SK-N-SH treated with all-trans-retinoic acid at 6 μM for 48 hours (cell line): ENCODE data around the gene FBXW11.

Experiments
- ATAC-seq: fragments of 200-7000 bp; cut with Tn5 transposase; 3 replicates; pipeline ENCODE4 v1.9.1; 2020; ENCODE audit warnings: mild to moderate bottlenecking, moderate library complexity
- ARNTL ChIP-seq: fragments of 450-650 bp; formaldehyde crosslinking; IDR thresholded peaks from 2 replicates; pipeline ENCODE4 v1.5.0; 2020; ENCODE audit warnings: low read depth, mild to moderate bottlenecking, moderate library complexity, borderline replicate concordance
- BACH2 ChIP-seq: fragments of 250-450 bp; sonication (Bioruptor Pico); IDR thresholded peaks from 2 replicates; pipeline ENCODE4 v1.9.0; 2021; ENCODE audit warnings: mild to moderate bottlenecking, borderline replicate concordance
- CSRNP3 ChIP-seq: fragments of 250-450 bp; sonication (Bioruptor Pico); IDR thresholded peaks from 2 replicates; pipeline ENCODE4 v1.5.1; 2021; ENCODE audit warnings: mild to moderate bottlenecking, moderate library complexity
- GLIS3 ChIP-seq: fragments of 250-450 bp; sonication (Bioruptor Pico); IDR thresholded peaks from 2 replicates; pipeline ENCODE4 v1.5.0; 2020; ENCODE audit warnings: mild to moderate bottlenecking, moderate library complexity
- OSR1 ChIP-seq: fragments of 250-450 bp; sonication (Bioruptor Pico); IDR thresholded peaks from 2 replicates; pipeline ENCODE4 v1.8.0; 2022; ENCODE audit warnings: moderate library complexity, mild to moderate bottlenecking, inconsistent platforms
- PPARA ChIP-seq: fragments of 250-450 bp; sonication (Bioruptor Pico); IDR thresholded peaks from 2 replicates; pipeline ENCODE4 v1.5.0; 2020; ENCODE audit warnings: mild to moderate bottlenecking, borderline replicate concordance
- RARB ChIP-seq: fragments of 250-450 bp; sonication (Bioruptor Pico); IDR thresholded peaks from 2 replicates; pipeline ENCODE4 v1.8.0; 2021; ENCODE audit warnings: mild to moderate bottlenecking, moderate library complexity
- SNAI2 ChIP-seq: fragments of 250-450 bp; sonication (Bioruptor Pico); IDR thresholded peaks from 2 replicates; pipeline ENCODE4 v1.5.0; 2020; ENCODE audit warnings: mild to moderate bottlenecking, moderate library complexity
- TCF4 ChIP-seq: fragments of 250-450 bp; sonication (Bioruptor Pico); IDR thresholded peaks from 2 replicates; pipeline ENCODE4 v1.8.0; 2021; ENCODE audit warnings: mild to moderate bottlenecking, moderate library complexity, borderline replicate concordance
- ZFP3 ChIP-seq: fragments of 250-450 bp; sonication (Bioruptor Pico); IDR thresholded peaks from 2 replicates; pipeline ENCODE4 v1.5.0; 2020; ENCODE audit warnings: mild to moderate bottlenecking, moderate library complexity
- ZFP30 ChIP-seq: fragments of 450-650 bp; formaldehyde crosslinking; IDR thresholded peaks from 2 replicates; pipeline ENCODE4 v1.5.0; 2022; ENCODE audit warnings: mild to moderate bottlenecking, moderate library complexity
- ZNF565 ChIP-seq: fragments of 450-650 bp; formaldehyde crosslinking; conservative IDR thresholded peaks from 2 replicates; pipeline ENCODE4 v1.5.0; 2020; ENCODE audit warnings: low read depth, mild to moderate bottlenecking, moderate library complexity
- ZNF70 ChIP-seq: fragments of 450-650 bp; formaldehyde crosslinking; IDR thresholded peaks from 2 replicates; pipeline ENCODE4 v1.5.0; 2020; ENCODE audit warnings: mild to moderate bottlenecking, moderate library complexity
- ZNF8 ChIP-seq: fragments of 450-650 bp; formaldehyde crosslinking; IDR thresholded peaks from 2 replicates; pipeline ENCODE4 v1.5.0; 2020; ENCODE audit warnings: mild to moderate bottlenecking, moderate library complexity
- TF ChIP-seq, protein P1 (sequence below): fragments of 250-450 bp; sonication (Bioruptor Pico); IDR thresholded peaks from 2 replicates; pipeline ENCODE4 v1.5.0; 2020; ENCODE audit warnings: mild to moderate bottlenecking, moderate library complexity
- TF ChIP-seq, protein P2 (sequence below): fragments of 250-450 bp; sonication (Bioruptor Pico); IDR thresholded peaks from 2 replicates; pipeline ENCODE4 v1.5.1; 2020; ENCODE audit warnings: low read depth, mild to moderate bottlenecking, moderate library complexity
- TF ChIP-seq, protein P3 (sequence below): fragments of 250-450 bp; sonication (Bioruptor Pico); IDR thresholded peaks from 2 replicates; pipeline ENCODE4 v1.8.0; 2020; ENCODE audit warnings: mild to moderate bottlenecking, moderate library complexity, borderline replicate concordance

The FBXW11 gene

DNA sequence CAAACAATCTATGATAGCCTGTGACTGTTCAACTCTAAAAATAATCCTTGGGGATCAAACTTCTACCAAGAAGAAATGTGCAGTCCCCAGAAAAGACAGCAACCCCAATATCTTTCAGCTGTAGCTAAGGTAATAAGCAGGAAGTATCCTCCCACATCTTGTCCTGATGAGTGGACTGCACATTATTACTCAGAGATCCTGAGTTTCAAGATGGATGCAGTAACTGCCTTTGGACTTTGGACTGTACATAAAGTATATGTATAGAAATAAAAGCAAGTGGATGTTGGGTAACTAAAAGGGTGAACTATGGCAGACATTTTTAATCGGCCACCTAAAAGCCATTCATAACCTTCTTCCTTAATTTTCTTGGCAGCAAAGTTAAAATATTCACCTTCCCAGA is 175.8 kb downstream of the FBXW11 start (continued):
- TF ChIP-seq, protein P1, sequence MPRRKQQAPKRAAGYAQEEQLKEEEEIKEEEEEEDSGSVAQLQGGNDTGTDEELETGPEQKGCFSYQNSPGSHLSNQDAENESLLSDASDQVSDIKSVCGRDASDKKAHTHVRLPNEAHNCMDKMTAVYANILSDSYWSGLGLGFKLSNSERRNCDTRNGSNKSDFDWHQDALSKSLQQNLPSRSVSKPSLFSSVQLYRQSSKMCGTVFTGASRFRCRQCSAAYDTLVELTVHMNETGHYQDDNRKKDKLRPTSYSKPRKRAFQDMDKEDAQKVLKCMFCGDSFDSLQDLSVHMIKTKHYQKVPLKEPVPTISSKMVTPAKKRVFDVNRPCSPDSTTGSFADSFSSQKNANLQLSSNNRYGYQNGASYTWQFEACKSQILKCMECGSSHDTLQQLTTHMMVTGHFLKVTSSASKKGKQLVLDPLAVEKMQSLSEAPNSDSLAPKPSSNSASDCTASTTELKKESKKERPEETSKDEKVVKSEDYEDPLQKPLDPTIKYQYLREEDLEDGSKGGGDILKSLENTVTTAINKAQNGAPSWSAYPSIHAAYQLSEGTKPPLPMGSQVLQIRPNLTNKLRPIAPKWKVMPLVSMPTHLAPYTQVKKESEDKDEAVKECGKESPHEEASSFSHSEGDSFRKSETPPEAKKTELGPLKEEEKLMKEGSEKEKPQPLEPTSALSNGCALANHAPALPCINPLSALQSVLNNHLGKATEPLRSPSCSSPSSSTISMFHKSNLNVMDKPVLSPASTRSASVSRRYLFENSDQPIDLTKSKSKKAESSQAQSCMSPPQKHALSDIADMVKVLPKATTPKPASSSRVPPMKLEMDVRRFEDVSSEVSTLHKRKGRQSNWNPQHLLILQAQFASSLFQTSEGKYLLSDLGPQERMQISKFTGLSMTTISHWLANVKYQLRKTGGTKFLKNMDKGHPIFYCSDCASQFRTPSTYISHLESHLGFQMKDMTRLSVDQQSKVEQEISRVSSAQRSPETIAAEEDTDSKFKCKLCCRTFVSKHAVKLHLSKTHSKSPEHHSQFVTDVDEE, result no peak
- TF ChIP-seq BACH2 (CRISPR knock-in tag), result no peak

- no peak for ATAC-seq
- TF ChIP-seq CSRNP3 (no peak), OSR1 (no peak)
These were observed 179.3 kb downstream of the FBXW11 start for GRCh38 chr5:171827162-171827561.

DNA sequence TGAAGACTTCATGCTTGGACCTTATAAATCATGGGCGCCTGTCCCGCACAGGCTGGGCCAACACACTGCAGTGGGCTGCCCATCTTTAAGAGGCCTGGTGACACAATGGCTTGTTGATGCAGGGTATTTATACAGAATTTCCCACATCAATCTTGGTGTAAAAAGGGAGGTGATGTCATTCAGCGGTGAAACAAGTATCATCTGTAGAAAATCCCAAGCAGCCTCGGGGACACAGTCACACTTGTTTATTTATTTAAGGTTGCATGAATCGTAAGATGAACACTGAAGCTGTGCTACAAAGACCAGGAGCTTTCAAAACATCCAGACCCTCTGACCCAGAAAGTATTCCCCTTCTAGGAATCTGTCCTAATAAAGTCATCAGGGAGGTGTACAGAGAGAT is 180.3 kb downstream of the FBXW11 start:
- TF ChIP-seq TCF4 (CRISPR knock-in tag), result no peak
- TF ChIP-seq RARB, result no peak
- no peak for TF ChIP-seq ZFP30 (CRISPR knock-in tag)
- no peak for TF ChIP-seq GLIS3 (CRISPR knock-in tag)
- no peak for TF ChIP-seq ARNTL (CRISPR knock-in tag)
- no peak for TF ChIP-seq ZFP3 (CRISPR knock-in tag)
- TF ChIP-seq ZNF70 (CRISPR knock-in tag), result no peak
- TF ChIP-seq, protein P2, sequence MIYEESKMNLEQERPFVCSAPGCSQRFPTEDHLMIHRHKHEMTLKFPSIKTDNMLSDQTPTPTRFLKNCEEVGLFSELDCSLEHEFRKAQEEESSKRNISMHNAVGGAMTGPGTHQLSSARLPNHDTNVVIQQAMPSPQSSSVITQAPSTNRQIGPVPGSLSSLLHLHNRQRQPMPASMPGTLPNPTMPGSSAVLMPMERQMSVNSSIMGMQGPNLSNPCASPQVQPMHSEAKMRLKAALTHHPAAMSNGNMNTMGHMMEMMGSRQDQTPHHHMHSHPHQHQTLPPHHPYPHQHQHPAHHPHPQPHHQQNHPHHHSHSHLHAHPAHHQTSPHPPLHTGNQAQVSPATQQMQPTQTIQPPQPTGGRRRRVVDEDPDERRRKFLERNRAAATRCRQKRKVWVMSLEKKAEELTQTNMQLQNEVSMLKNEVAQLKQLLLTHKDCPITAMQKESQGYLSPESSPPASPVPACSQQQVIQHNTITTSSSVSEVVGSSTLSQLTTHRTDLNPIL, result no peak
- TF ChIP-seq BACH2 (CRISPR knock-in tag), result no peak
- TF ChIP-seq, all 23 proteins: peak for 0

DNA sequence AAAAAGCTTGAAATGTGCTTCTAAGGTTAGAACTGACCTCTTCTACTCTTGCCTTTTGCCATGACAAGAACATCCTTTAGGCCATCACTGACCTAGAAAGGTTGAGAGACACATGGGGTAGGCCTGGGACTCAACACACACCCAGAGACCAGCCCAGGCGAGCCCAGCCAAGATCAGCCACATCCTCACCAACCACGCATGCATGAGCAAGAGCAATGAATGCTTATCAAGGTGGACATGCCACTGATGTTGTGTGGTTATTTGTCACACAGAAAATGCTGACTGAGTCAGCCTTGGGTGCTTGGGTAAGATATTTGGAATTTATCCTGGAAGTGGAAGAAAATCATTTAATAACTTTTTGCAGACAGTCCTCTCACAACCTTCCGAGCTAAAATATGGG is 181.4 kb downstream of the FBXW11 start:
- no peak for ATAC-seq
- TF ChIP-seq, protein P3, sequence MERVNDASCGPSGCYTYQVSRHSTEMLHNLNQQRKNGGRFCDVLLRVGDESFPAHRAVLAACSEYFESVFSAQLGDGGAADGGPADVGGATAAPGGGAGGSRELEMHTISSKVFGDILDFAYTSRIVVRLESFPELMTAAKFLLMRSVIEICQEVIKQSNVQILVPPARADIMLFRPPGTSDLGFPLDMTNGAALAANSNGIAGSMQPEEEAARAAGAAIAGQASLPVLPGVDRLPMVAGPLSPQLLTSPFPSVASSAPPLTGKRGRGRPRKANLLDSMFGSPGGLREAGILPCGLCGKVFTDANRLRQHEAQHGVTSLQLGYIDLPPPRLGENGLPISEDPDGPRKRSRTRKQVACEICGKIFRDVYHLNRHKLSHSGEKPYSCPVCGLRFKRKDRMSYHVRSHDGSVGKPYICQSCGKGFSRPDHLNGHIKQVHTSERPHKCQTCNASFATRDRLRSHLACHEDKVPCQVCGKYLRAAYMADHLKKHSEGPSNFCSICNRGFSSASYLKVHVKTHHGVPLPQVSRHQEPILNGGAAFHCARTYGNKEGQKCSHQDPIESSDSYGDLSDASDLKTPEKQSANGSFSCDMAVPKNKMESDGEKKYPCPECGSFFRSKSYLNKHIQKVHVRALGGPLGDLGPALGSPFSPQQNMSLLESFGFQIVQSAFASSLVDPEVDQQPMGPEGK (CRISPR knock-in tag), result no peak
- TF ChIP-seq OSR1 (no peak), SNAI2 (no peak), GLIS3 (CRISPR knock-in tag) (no peak), ZNF8 (no peak), PPARA (CRISPR knock-in tag) (no peak)
- TF ChIP-seq, protein P2, result no peak

More for the DNA sequence above, 180.3 kb downstream of the FBXW11 start:
- no peak for ATAC-seq

DNA sequence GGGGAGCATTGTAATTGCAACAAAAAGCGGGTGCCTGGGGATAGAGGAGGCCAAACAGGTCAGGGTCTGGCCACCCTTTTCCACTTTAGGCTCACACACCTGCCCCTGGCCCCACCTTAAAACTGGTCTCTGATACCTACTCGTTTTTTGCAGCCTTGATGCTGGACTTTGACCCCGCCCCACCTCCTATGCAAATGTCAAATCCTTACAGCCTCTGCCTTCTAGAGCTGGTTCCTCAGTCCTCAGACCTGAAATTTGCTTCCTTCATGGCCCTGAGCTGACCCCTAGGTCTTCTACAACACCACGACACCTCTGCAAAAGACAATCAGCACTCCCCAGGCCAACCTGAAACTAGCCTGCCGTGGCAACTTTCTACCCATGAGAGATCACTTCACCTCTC is 183.2 kb downstream of the FBXW11 start:
- TF ChIP-seq, protein P1, result no peak
- TF ChIP-seq, protein P3 (CRISPR knock-in tag), result no peak
- TF ChIP-seq ZFP30 (CRISPR knock-in tag) (no peak), ZNF565 (CRISPR knock-in tag) (no peak), ZNF70 (CRISPR knock-in tag) (no peak), OSR1 (no peak), TCF4 (CRISPR knock-in tag) (no peak)
- TF ChIP-seq, all 23 proteins: peak for 0

More for the DNA sequence above, 183.2 kb downstream of the FBXW11 start:
- ATAC-seq, result no peak
